Ovary (tissue), 9 donors: Measurements from ENCODE around the gene EHMT1. TPM values are rescaled to one million over a fixed set of nuclear protein-coding genes. Genes with fewer than 3 reads are reported as not detected.
A peak's percentile ranks its signal among the peaks of the same experiment; 100 is the strongest.

ENCODE experiments used
- DNase-seq, 5 donors: peaks; one replicate each; pipeline ENCODE4 v3.0.0-alpha.2; 2019 to 2020
- H3K27ac ChIP-seq, 2 donors: fragments of 200-600 bp; one replicate each; pipeline versions ENCODE4 v1.5.1 to v1.8.0; 2019 to 2022
- H3K27me3 ChIP-seq: fragments of 200-600 bp; one replicate; pipeline ENCODE4 v1.8.0; 2022
- H3K36me3 ChIP-seq: fragments of 200-600 bp; sonication (generic); one replicate; pipeline ENCODE4 v1.5.1; 2019
- H3K4me1 ChIP-seq: one replicate; pipeline ENCODE4 v1.8.1; 2013; ENCODE audit warnings: mild to moderate bottlenecking, moderate library complexity; ENCODE audit not compliant: insufficient read depth
- H3K4me3 ChIP-seq: fragments of 200-600 bp; sonication (generic); one replicate; pipeline ENCODE4 v1.5.1; 2017
- H3K9me3 ChIP-seq, 2 donors: fragments of 200-600 bp in 1 of 2; sonication (generic) in 1 of 2; one replicate each; pipeline versions ENCODE4 v1.5.1 to v1.8.1; 2013 to 2019; ENCODE audit warnings: mild to moderate bottlenecking in 1 of 2, moderate library complexity in 1 of 2
- EP300 ChIP-seq: sonication (generic); formaldehyde crosslinking; IDR thresholded peaks from one replicate; pipeline ENCODE4 v1.6.1; 2017; ENCODE audit warnings: antibody characterized with exemption
- POLR2A ChIP-seq: fragments of 450-650 bp; IDR thresholded peaks from one replicate; pipeline ENCODE4 v1.6.1; 2017; ENCODE audit warnings: antibody characterized with exemption, mild to moderate bottlenecking, moderate library complexity
- WGBS, 3 donors: extraction: QIAGEN DNeasy Blood & Tissue Kit in 1 of 3; methylation state at CpG; one replicate each; pipeline versions ENCODE4 v1.1.5 to v1.1.7; 2013 to 2017; 5-methylcytosine and 5-hydroxymethylcytosine counted together
- intact Hi-C, 4 donors: fragments of 100-400 bp; cut with DNase I; formaldehyde crosslinking; loops; one replicate each; pipeline versions ENCODE4 v1.11.0 to v1.15.1; 2022 to 2023
- polyA plus RNA-seq, 2 donors: library from polyadenylated mRNA; stranded (reverse); fragments of 200-250 nt in 1 of 2; fragments of 350-450 nt in 1 of 2; fragmentation: Illumina TruSeq in 1 of 2; extraction: RNeasy Lipid Tissue Mini Kit (QIAGEN cat#74804) in 1 of 2; gene quantifications; one replicate each; pipeline ENCODE4 v1.2.3, GENCODE V29; 2013 to 2014
- total RNA-seq, 7 donors: library from RNA; depleted of rRNA in 2 of 7; stranded (reverse); fragments of >200 nt in 2 of 7; fragmentation: NEBNext Ultra II Directional in 3 of 7; extraction: Animal tissue kit (Norgen Biotek cat#: 25700) in 3 of 7; gene quantifications; one replicate each; pipeline versions ENCODE4 v1.1.0 to v1.2.4, GENCODE V29; 2016 to 2023
- TF ChIP-seq, protein P1 (sequence below), 3 donors: fragments of 450-650 bp in 2 of 3; fragments of 200-600 bp in 1 of 3; IDR thresholded peaks; one replicate each; pipeline versions ENCODE4 v1.5.1 to v1.8.0; 2016 to 2022; ENCODE audit warnings: antibody characterized with exemption in 3 of 3, mild to moderate bottlenecking in 1 of 3
- donor health status: DM: no; HTN: no; CAD: no; lungs with moderate emphysema.
- donor health status: DM: no; HTN: no; CAD: no.
- donor health status: Bipolar disorder and iron deficiency.
- donor health status: DM: yes; HTN: yes; CAD: no.
- donor health status: DM: no; HTN: no; CAD: no.
- donor health status: DM: yes; HTN: yes; CAD: no.

Gene EHMT1
- total and polyA plus RNA-seq, 9 donors = 40.8 to 98.5 (median 77.9) TPM

DNA sequence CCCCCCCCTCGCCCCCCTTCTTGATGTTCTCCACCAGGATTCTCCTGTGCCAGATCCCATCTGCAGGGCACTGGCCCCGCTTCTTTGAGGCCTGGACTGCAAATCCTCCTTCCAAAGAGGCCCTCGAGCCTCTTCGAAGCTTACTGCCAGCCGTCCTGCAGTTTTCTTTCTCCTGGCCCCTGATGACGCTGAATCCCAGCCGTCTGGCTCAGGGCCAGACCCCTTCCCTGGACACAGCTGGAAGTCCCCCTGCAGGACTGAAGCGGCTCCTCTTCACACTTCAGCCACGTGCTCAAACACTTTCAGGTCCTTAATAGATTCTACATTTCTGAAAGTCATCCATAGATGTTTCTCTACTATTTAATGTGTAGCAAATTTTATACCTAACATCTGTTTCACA is 121.5 kb downstream of the EHMT1 start:
- H3K27ac ChIP-seq = peak overlapping the region in 1 of 2 donors; percentile 25
- H3K36me3 ChIP-seq = no peaks in the 10 kb centered on the region
- no peaks in the 10 kb centered on the region for H3K27me3 ChIP-seq
- peak; percentile 70 to 85 (median 80) for DNase-seq
- TF ChIP-seq POLR2A = no peak
- TF ChIP-seq, protein P1, sequence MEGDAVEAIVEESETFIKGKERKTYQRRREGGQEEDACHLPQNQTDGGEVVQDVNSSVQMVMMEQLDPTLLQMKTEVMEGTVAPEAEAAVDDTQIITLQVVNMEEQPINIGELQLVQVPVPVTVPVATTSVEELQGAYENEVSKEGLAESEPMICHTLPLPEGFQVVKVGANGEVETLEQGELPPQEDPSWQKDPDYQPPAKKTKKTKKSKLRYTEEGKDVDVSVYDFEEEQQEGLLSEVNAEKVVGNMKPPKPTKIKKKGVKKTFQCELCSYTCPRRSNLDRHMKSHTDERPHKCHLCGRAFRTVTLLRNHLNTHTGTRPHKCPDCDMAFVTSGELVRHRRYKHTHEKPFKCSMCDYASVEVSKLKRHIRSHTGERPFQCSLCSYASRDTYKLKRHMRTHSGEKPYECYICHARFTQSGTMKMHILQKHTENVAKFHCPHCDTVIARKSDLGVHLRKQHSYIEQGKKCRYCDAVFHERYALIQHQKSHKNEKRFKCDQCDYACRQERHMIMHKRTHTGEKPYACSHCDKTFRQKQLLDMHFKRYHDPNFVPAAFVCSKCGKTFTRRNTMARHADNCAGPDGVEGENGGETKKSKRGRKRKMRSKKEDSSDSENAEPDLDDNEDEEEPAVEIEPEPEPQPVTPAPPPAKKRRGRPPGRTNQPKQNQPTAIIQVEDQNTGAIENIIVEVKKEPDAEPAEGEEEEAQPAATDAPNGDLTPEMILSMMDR (IDR thresholded peaks at IDR 0.05) = no peak
- TF ChIP-seq EP300 = no peak
- WGBS, 3 donors = 19 to 30% (median 21%) methylated on average over 9 of the region's 9 CpGs
- peaks cover 8% of the 10 kb centered on the region for H3K4me1 ChIP-seq
- intact Hi-C loops = no loop called here
- H3K9me3 ChIP-seq = no peaks in the 10 kb centered on the region
- no peak overlapping the region for H3K4me3 ChIP-seq

DNA sequence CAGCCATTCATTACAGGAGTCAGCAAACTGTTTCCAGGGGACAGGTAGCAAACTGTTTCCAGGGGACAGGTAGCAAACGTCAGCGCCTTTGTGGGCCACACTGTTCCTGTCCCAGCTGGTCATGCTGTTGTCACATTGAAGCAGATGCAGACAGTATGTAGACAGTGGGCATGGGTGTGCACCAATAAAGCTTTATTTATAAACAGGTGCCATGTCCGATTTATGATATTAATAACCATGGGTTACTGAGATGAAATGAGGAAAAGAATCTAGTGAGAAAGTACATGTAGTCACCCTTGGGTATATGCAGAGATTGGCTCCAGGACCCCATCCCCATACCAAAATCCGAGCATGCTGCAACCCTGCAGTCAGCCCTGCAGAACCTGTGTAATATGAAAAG is 122.5 kb downstream of the EHMT1 start:
- TF ChIP-seq, protein P1 (IDR thresholded peaks at IDR 0.05) = no peak
- TF ChIP-seq POLR2A = no peak
- TF ChIP-seq EP300 = no peak
- intact Hi-C loops = no loop called here
- peaks cover 8% of the 10 kb centered on the region for H3K4me1 ChIP-seq
- H3K27ac ChIP-seq = no peak overlapping the region
- no peaks in the 10 kb centered on the region for H3K36me3 ChIP-seq
- H3K9me3 ChIP-seq = no peaks in the 10 kb centered on the region
- no peaks in the 10 kb centered on the region for H3K27me3 ChIP-seq
- DNase-seq = no peak
- no peak overlapping the region for H3K4me3 ChIP-seq
- WGBS, 3 donors = 94 to 96% (median 95%) methylated on average over 4 of the region's 4 CpGs

GRCh38 chr9:137742698-137743097 is 123.9 kb downstream of the EHMT1 start:
- intact Hi-C loops = no loop called here

DNA sequence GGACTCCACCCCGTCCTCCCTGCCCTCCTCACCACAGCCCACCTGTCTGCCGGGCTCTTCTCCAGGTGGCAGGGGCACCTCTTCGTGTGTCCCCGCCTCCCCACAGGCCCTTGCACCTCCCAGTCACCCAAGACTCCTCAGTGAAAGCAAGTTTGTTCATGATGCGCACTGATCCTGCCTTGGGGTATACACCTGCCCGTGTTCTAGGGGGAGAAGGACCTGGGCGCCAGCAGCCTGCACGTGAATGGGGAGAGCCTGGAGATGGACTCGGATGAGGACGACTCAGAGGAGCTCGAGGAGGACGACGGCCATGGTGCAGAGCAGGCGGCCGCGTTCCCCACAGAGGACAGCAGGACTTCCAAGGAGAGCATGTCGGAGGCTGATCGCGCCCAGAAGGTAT is 124.9 kb downstream of the EHMT1 start:
- H3K27ac ChIP-seq = no peak overlapping the region
- DNase-seq = peak in 1 of 5 donors; percentile 29
- no peaks in the 10 kb centered on the region for H3K27me3 ChIP-seq
- H3K9me3 ChIP-seq = no peaks in the 10 kb centered on the region
- WGBS, 3 donors = 89 to 92% (median 91%) methylated on average over 19 of the region's 19 CpGs
- intact Hi-C loops = no loop called here
- H3K4me3 ChIP-seq = no peak overlapping the region
- H3K36me3 ChIP-seq = no peaks in the 10 kb centered on the region
- peaks cover 8% of the 10 kb centered on the region for H3K4me1 ChIP-seq
- TF ChIP-seq, protein P1 (IDR thresholded peaks at IDR 0.05) = no peak
- TF ChIP-seq POLR2A (no peak), EP300 (no peak)

More at GRCh38 chr9:137742698-137743097, 123.9 kb downstream of the EHMT1 start:
- no peak for DNase-seq
- Histone ChIP-seq H3K9me3 (no peaks in the 10 kb centered on the region), H3K27me3 (no peaks in the 10 kb centered on the region), H3K36me3 (no peaks in the 10 kb centered on the region), H3K4me1 (peaks cover 8% of the 10 kb centered on the region), H3K4me3 (no peak overlapping the region), H3K27ac (no peak overlapping the region)
- TF ChIP-seq, protein P1 (IDR thresholded peaks at IDR 0.05) = no peak
- TF ChIP-seq POLR2A (no peak), EP300 (no peak)
- WGBS, 3 donors = 56 to 84% (median 67%) methylated on average over 7 of the region's 7 CpGs
